A549 (cell line): ENCODE results near the gene UBE2R2. TPM values are rescaled to one million over a fixed set of nuclear protein-coding genes. Genes with fewer than 3 reads are reported as not detected.
A peak's percentile ranks its signal among the peaks of the same experiment; 100 is the strongest.

Experiments
- ATAC-seq, 2 experiments: fragments of 200-7000 bp in 1 of 2; fragments of >200 bp in 1 of 2; cut with Nextera tagmentation in 1 of 2; cut with Tn5 transposase in 1 of 2; 3 replicates each; pipeline versions ENCODE4 v1.8.0 to v1.9.1; 2018 to 2020; ENCODE audit warnings: mild to moderate bottlenecking in 1 of 2, moderate library complexity in 1 of 2
- CTCF ChIA-PET: fragments of 300-600 bp; sonication (Branson Sonifier 250); formaldehyde crosslinking; extraction: SDS; loops from one replicate; lab custom pipeline; 2021; ENCODE audit warnings: antibody characterized with exemption, inconsistent platforms; lab: Yijun Ruan, JAX
- POLR2A ChIA-PET: fragments of 350-600 bp; formaldehyde crosslinking; extraction: SDS; loops from one replicate; lab custom pipeline; 2021; ENCODE audit warnings: antibody characterized with exemption, inconsistent platforms; lab: Yijun Ruan, JAX
- DNase-seq, 2 experiments: peaks; one replicate each; pipeline versions ENCODE4 v3.0.0 to v3.0.0-alpha.2; 2011 to 2016; ENCODE audit warnings: low read depth in 1 of 2, low spot score in 1 of 2
- FAIRE-seq: peaks from 2 replicates; lab custom pipeline; 2011; peaks lifted over from hg19 to GRCh38; lab: Jason Lieb, UNC
- H3K27ac ChIP-seq, 2 experiments: fragments of >200 bp; sonication (Bioruptor Twin); formaldehyde crosslinking; 3 replicates each; pipeline ENCODE4 v1.5.1; 2016 to 2017
- H3K4me1 ChIP-seq: fragments of >200 bp; sonication (Bioruptor Twin); formaldehyde crosslinking; 3 replicates; pipeline ENCODE4 v1.6.1; 2016
- H3K4me2 ChIP-seq: fragments of >200 bp; sonication (Bioruptor Twin); formaldehyde crosslinking; 3 replicates; pipeline ENCODE4 v1.6.1; 2016
- H3K4me3 ChIP-seq: fragments of >200 bp; sonication (Bioruptor Twin); formaldehyde crosslinking; 3 replicates; pipeline ENCODE4 v1.5.1; 2016
- H3K9me3 ChIP-seq: fragments of >200 bp; sonication (Bioruptor Twin); formaldehyde crosslinking; 3 replicates; pipeline ENCODE4 v1.6.1; 2016
- ATOH8 ChIP-seq: fragments of 250-450 bp; sonication (Bioruptor Pico); IDR thresholded peaks from 2 replicates; pipeline ENCODE4 v1.5.0; 2020; ENCODE audit warnings: low read depth, mild to moderate bottlenecking, moderate library complexity
- BCL3 ChIP-seq: fragments of >200 bp; sonication (Bioruptor Twin); formaldehyde crosslinking; IDR thresholded peaks from 3 replicates; pipeline ENCODE4 v1.6.1; 2016
- CEBPB ChIP-seq, 2 experiments: fragments of >200 bp in 1 of 2; sonication (Bioruptor Twin) in 1 of 2; formaldehyde crosslinking in 1 of 2; IDR thresholded peaks; 2 replicates each; pipeline ENCODE4 v1.6.1; 2012 to 2016
- CTCF ChIP-seq: fragments of >200 bp; sonication (Bioruptor Twin); formaldehyde crosslinking; IDR thresholded peaks from 3 replicates; pipeline ENCODE4 v1.5.1; 2016
- E2F6 ChIP-seq: IDR thresholded peaks from 2 replicates; pipeline ENCODE4 v1.6.1; 2012; ENCODE audit warnings: low read depth, borderline replicate concordance
- EHF ChIP-seq: fragments of 250-450 bp; sonication (Bioruptor Pico); IDR thresholded peaks from 2 replicates; pipeline ENCODE4 v1.5.0; 2020; ENCODE audit warnings: mild to moderate bottlenecking
- EHMT2 ChIP-seq: fragments of 200-600 bp; sonication (generic); IDR thresholded peaks from 2 replicates; pipeline ENCODE4 v1.6.1; 2016; ENCODE audit warnings: antibody characterized with exemption, low read depth, mild to moderate bottlenecking, moderate library complexity
- ELK1 ChIP-seq: fragments of 150-350 bp; IDR thresholded peaks from 2 replicates; pipeline ENCODE4 v1.6.1; 2014; ENCODE audit warnings: low read depth, mild to moderate bottlenecking, low read length
- EP300 ChIP-seq, 2 experiments: fragments of >200 bp; sonication (Bioruptor Twin); formaldehyde crosslinking; IDR thresholded peaks; 2 replicates in 1 of 2; 3 replicates in 1 of 2; pipeline ENCODE4 v1.6.1; 2016 to 2017
- FOSL2 ChIP-seq, 2 experiments: fragments of 450-650 bp in 1 of 2; fragments of >200 bp in 1 of 2; sonication (Bioruptor Twin) in 1 of 2; formaldehyde crosslinking; IDR thresholded peaks; 2 replicates each; pipeline versions ENCODE4 v1.5.0 to v1.6.1; 2016 to 2020; ENCODE audit warnings: mild to moderate bottlenecking in 1 of 2, moderate library complexity in 1 of 2
- FOXS1 ChIP-seq: fragments of 250-450 bp; sonication (Bioruptor Pico); IDR thresholded peaks from 2 replicates; pipeline ENCODE4 v1.5.0; 2020; ENCODE audit warnings: mild to moderate bottlenecking, moderate library complexity
- HDAC2 ChIP-seq: fragments of 200-600 bp; sonication (generic); IDR thresholded peaks from 2 replicates; pipeline ENCODE4 v1.6.1; 2016
- HOXA7 ChIP-seq: fragments of 250-450 bp; sonication (Bioruptor Pico); IDR thresholded peaks from 2 replicates; pipeline ENCODE4 v1.5.0; 2020; ENCODE audit warnings: mild to moderate bottlenecking, moderate library complexity
- JUNB ChIP-seq: fragments of >200 bp; sonication (Bioruptor Twin); formaldehyde crosslinking; IDR thresholded peaks from 2 replicates; pipeline ENCODE4 v1.6.1; 2016
- KDM1A ChIP-seq: fragments of 200-600 bp; sonication (generic); IDR thresholded peaks from 2 replicates; pipeline ENCODE4 v1.6.1; 2016; ENCODE audit warnings: low read depth, mild to moderate bottlenecking
- MAFK ChIP-seq: fragments of 450-650 bp; IDR thresholded peaks from 2 replicates; pipeline ENCODE4 v1.6.1; 2014; ENCODE audit not compliant: partially characterized antibody
- MAX ChIP-seq: IDR thresholded peaks from 2 replicates; pipeline ENCODE4 v1.6.1; 2012
- MAZ ChIP-seq: fragments of 150-350 bp; IDR thresholded peaks from 2 replicates; pipeline ENCODE4 v1.6.1; 2014; ENCODE audit warnings: antibody characterized with exemption, low read depth, low read length, borderline replicate concordance
- NFE2L2 ChIP-seq: fragments of 150-350 bp; conservative IDR thresholded peaks from 2 replicates; pipeline ENCODE4 v1.6.1; 2014; ENCODE audit warnings: low read length
- NPAS2 ChIP-seq: fragments of 250-450 bp; sonication (Bioruptor Pico); IDR thresholded peaks from 2 replicates; pipeline ENCODE4 v1.8.0; 2022; ENCODE audit warnings: mild to moderate bottlenecking, moderate library complexity, borderline replicate concordance
- POLR2A ChIP-seq: IDR thresholded peaks from 2 replicates; pipeline ENCODE4 v1.6.1; 2012; ENCODE audit warnings: mild to moderate bottlenecking, low read length
- POLR2AphosphoS2 ChIP-seq: conservative IDR thresholded peaks from 2 replicates; pipeline ENCODE4 v1.6.1; 2012; ENCODE audit warnings: low read length, improper control_type of control experiment, inconsistent platforms
- RAD21 ChIP-seq, 2 experiments: fragments of >200 bp in 1 of 2; sonication (Bioruptor Twin) in 1 of 2; formaldehyde crosslinking in 1 of 2; IDR thresholded peaks in 1 of 2; conservative IDR thresholded peaks in 1 of 2; 2 replicates in 1 of 2; 3 replicates in 1 of 2; pipeline ENCODE4 v1.6.1; 2012 to 2018; ENCODE audit warnings: inconsistent platforms in 1 of 2
- RARB ChIP-seq: fragments of 250-450 bp; sonication (Bioruptor Pico); IDR thresholded peaks from 2 replicates; pipeline ENCODE4 v1.8.0; 2021; ENCODE audit warnings: mild to moderate bottlenecking, moderate library complexity
- RNF2 ChIP-seq: fragments of 200-600 bp; sonication (generic); IDR thresholded peaks from 2 replicates; pipeline ENCODE4 v1.6.1; 2016; ENCODE audit warnings: low read depth, mild to moderate bottlenecking, antibody characterized with exemption, moderate library complexity, borderline replicate concordance
- SMC3 ChIP-seq: fragments of >200 bp; sonication (Bioruptor Twin); formaldehyde crosslinking; IDR thresholded peaks from 3 replicates; pipeline ENCODE4 v1.6.1; 2018; ENCODE audit warnings: inconsistent platforms
- TP53 ChIP-seq: fragments of 250-450 bp; sonication (Bioruptor Pico); IDR thresholded peaks from 2 replicates; pipeline ENCODE4 v1.5.0; 2021; ENCODE audit warnings: mild to moderate bottlenecking, moderate library complexity
- ZC3H11A ChIP-seq: fragments of 450-650 bp; IDR thresholded peaks from 2 replicates; pipeline ENCODE4 v1.6.1; 2014; ENCODE audit warnings: antibody characterized with exemption, mild to moderate bottlenecking
- ZFP36 ChIP-seq: fragments of 450-650 bp; IDR thresholded peaks from 2 replicates; pipeline ENCODE4 v1.6.1; 2014; ENCODE audit warnings: borderline replicate concordance; ENCODE audit not compliant: partially characterized antibody
- WGBS: methylation state at CpG from one replicate; pipeline ENCODE4 v1.1.6; 2017; ENCODE audit errors: missing lambda C conversion rate; 5-methylcytosine and 5-hydroxymethylcytosine counted together
- polyA plus RNA-seq, 4 experiments: library from polyadenylated mRNA; depleted of rRNA in 3 of 4; stranded (reverse); fragments of >200 nt; fragmentation: RNase III in 1 of 4; extraction: RNeasy Plus Mini Kit Qiagen cat#74134 plus additional on column Dnase treatment in 1 of 4; gene quantifications; 2 replicates in 3 of 4; 3 replicates in 1 of 4; pipeline ENCODE4 v1.2.3, GENCODE V29; 2011 to 2017

Gene UBE2R2
- polyA plus RNA-seq, 2 of the 4 experiments (the other 2 are of a cell fraction): 41.2 to 48.1 TPM

- no peaks in the 10 kb centered on the region for H3K9me3 ChIP-seq
- H3K4me1 ChIP-seq: peaks cover 45% of the 10 kb centered on the region
- peak in 1 of 2 experiments; percentile 67 for DNase-seq
- TF ChIP-seq JUNB (no peak), RAD21 (conservative IDR thresholded peaks at IDR 0.05 in 1 of 2, IDR thresholded peaks at IDR 0.05 in 1 of 2) (no peak), CEBPB (IDR thresholded peaks at IDR 0.05) (peak in 1 of 2 experiments; percentile 46; a peak in 1 of 4 replicates)
- no peak overlapping the region for H3K4me3 ChIP-seq
- H3K4me2 ChIP-seq: peak overlapping the region; percentile 56
- ChIA-PET POLR2A (no interaction called here), CTCF (interaction anchor here (1.0 to 9.2 kb wide), 2 partner anchors 18 to 133 kb away, joined by 5 to 117 read pairs; no protein-coding TSS in a partner anchor)
- 42% methylated on average over 9 of the region's 9 CpGs for WGBS
- FAIRE-seq: no peak
- peak overlapping the region; percentile 61 to 75 for H3K27ac ChIP-seq
- ATAC-seq: peak; percentile 68 to 73
Measured at GRCh38 chr9:33939924-33940874, 123.2 kb downstream of the UBE2R2 start.

GRCh38 chr9:33942471-33943083 is 125.6 kb downstream of the UBE2R2 start:
- ATAC-seq (peak; percentile 55 to 79; a peak in 4 of 6 replicates), FAIRE-seq (peak; percentile 59), DNase-seq (peak; percentile 64 to 72)
- ChIA-PET POLR2A (no interaction called here), CTCF (interaction anchor here (1.2 to 1.7 kb wide), 3 partner anchors 18 to 39 kb away, joined by 4 to 5 read pairs (median 5); no protein-coding TSS in a partner anchor)
- peak overlapping the region; percentile 53 to 81 for H3K27ac ChIP-seq
- peak overlapping the region; percentile 5; the same call in 2 of the 3 replicates for H3K4me2 ChIP-seq
- H3K4me1 ChIP-seq: peaks cover 65% of the 10 kb centered on the region
- no peak overlapping the region for H3K4me3 ChIP-seq
- WGBS: 93% methylated on average over 3 of the region's 3 CpGs
- no peaks in the 10 kb centered on the region for H3K9me3 ChIP-seq
- TF ChIP-seq E2F6 (no peak), EP300 (IDR thresholded peaks at IDR 0.05) (no peak), RAD21 (conservative IDR thresholded peaks at IDR 0.05 in 1 of 2, IDR thresholded peaks at IDR 0.05 in 1 of 2) (no peak), HDAC2 (no peak), EHF (CRISPR knock-in tag) (no peak), ATOH8 (CRISPR knock-in tag) (no peak), BCL3 (no peak), ZC3H11A (no peak), EHMT2 (no peak), HOXA7 (CRISPR knock-in tag) (no peak), RNF2 (no peak), KDM1A (no peak), MAFK (peak; percentile 95), NFE2L2 (peak; percentile 72), POLR2AphosphoS2 (no peak), CTCF (0 out of 3 replicates have a peak, but pooled peaks have one; percentile 7), POLR2A (no peak), ELK1 (no peak), ZFP36 (no peak), RARB (CRISPR knock-in tag) (no peak), FOSL2 (IDR thresholded peaks at IDR 0.05) (no peak), FOSL2 (CRISPR knock-in tag; IDR thresholded peaks at IDR 0.05) (peak; percentile 63), MAX (peak; percentile 39; the same call in 1 of the 2 replicates), NPAS2 (CRISPR knock-in tag) (no peak), TP53 (CRISPR knock-in tag) (no peak), FOXS1 (CRISPR knock-in tag) (no peak), MAZ (no peak), SMC3 (no peak)
